22Rv1 (cell line): ENCODE results near the gene IMMP2L.

Experiments used
- ZFX ChIP-seq: fragments of 450-650 bp; IDR thresholded peaks from 2 replicates; pipeline ENCODE4 v1.6.1; 2017; ENCODE audit warnings: antibody characterized with exemption, borderline replicate concordance
- TF ChIP-seq, protein P1 (sequence below): fragments of 450-650 bp; IDR thresholded peaks from 2 replicates; pipeline ENCODE4 v1.5.1; 2017; ENCODE audit warnings: mild to moderate bottlenecking

DNA sequence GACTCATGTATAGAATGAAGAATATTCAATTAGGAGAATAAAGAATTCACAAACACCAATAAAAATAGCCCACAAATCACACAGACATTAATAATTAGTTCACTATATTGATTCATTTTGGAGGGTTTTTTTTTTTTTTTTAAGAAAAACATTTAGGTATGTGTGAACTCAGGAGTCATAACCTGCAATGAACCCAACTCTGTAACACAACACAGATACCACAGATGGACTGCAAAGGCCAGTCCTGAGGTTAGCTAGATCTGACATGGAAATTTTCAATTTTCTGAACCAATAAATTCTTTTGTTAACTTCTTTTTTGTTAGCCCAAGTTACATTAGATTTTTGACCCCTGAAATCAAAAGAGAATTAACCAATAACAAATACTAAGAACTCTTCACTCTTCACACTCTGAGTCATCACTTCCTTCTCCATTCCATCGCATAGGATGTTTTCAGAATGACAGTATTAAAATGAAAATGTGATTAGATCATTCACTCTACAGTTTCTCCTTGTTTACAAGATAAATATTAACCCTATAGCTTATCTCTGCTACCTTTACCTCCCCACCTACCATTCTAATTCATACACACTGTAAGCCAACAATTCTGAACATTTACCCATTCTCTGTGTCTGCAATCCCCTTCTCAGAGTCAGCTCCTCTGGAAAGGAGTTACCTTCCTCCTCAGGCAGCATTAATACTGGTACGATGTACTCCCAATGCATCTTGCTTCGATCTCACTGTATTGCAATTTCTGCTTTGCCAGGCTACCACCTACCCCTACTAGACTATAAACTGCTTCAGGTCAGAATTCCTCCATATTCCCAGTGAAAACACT, 329.8 kb downstream of the IMMP2L start:
- TF ChIP-seq, protein P1, sequence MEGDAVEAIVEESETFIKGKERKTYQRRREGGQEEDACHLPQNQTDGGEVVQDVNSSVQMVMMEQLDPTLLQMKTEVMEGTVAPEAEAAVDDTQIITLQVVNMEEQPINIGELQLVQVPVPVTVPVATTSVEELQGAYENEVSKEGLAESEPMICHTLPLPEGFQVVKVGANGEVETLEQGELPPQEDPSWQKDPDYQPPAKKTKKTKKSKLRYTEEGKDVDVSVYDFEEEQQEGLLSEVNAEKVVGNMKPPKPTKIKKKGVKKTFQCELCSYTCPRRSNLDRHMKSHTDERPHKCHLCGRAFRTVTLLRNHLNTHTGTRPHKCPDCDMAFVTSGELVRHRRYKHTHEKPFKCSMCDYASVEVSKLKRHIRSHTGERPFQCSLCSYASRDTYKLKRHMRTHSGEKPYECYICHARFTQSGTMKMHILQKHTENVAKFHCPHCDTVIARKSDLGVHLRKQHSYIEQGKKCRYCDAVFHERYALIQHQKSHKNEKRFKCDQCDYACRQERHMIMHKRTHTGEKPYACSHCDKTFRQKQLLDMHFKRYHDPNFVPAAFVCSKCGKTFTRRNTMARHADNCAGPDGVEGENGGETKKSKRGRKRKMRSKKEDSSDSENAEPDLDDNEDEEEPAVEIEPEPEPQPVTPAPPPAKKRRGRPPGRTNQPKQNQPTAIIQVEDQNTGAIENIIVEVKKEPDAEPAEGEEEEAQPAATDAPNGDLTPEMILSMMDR = no peak
- no peak for TF ChIP-seq ZFX
